KG1 (cell line): ENCODE results near the gene CDX1.

Experiments used
- DNase-seq: peaks from one replicate; lab custom pipeline; 2025; lab: John Stamatoyannopoulos, UW

Gene CDX1

GRCh38 chr5:150131978-150132694, 34.4 kb upstream of the CDX1 start:
- DNase-seq, result no peak

- no peak for DNase-seq
These were observed 33.8 kb upstream of the CDX1 start for GRCh38 chr5:150132740-150133139.

GRCh38 chr5:150133581-150134197, 32.9 kb upstream of the CDX1 start:
- no peak for DNase-seq

- no peak for DNase-seq
These were observed 32.4 kb upstream of the CDX1 start for GRCh38 chr5:150134198-150134588.

- DNase-seq, result no peak
These were observed 30.8 kb upstream of the CDX1 start for GRCh38 chr5:150135557-150136304.

GRCh38 chr5:150136305-150137167, 30.0 kb upstream of the CDX1 start:
- no peak for DNase-seq

- DNase-seq, result no peak
These were observed 29.2 kb upstream of the CDX1 start for GRCh38 chr5:150137168-150137957.

GRCh38 chr5:150137997-150138396, 28.6 kb upstream of the CDX1 start:
- no peak for DNase-seq

- no peak for DNase-seq
These were observed 27.9 kb upstream of the CDX1 start for GRCh38 chr5:150138551-150139265.

GRCh38 chr5:150139334-150139733, 27.2 kb upstream of the CDX1 start:
- DNase-seq, result no peak

- DNase-seq, result no peak
These were observed 25.7 kb upstream of the CDX1 start for GRCh38 chr5:150140830-150141229.

- DNase-seq, result no peak
These were observed 24.9 kb upstream of the CDX1 start for GRCh38 chr5:150141544-150142184.

- DNase-seq, result no peak
These were observed 24.2 kb upstream of the CDX1 start for GRCh38 chr5:150142185-150142958.

GRCh38 chr5:150142959-150143349, 23.6 kb upstream of the CDX1 start:
- DNase-seq, result no peak

GRCh38 chr5:150143350-150144245, 23.0 kb upstream of the CDX1 start:
- no peak for DNase-seq

GRCh38 chr5:150144246-150144801, 22.3 kb upstream of the CDX1 start:
- DNase-seq, result no peak

- no peak for DNase-seq
These were observed 21.7 kb upstream of the CDX1 start for GRCh38 chr5:150144879-150145278.

GRCh38 chr5:150146235-150146634, 20.3 kb upstream of the CDX1 start:
- DNase-seq, result no peak
